OCI-LY3 (cell line): Measurements from ENCODE around the gene LCE1C.

Experiments
- CTCF ChIP-seq: fragments of 200-600, 300-600 bp; sonication (generic); IDR thresholded peaks from 2 replicates; pipeline ENCODE4 v1.5.1; 2014; ENCODE audit warnings: antibody characterized with exemption, low read length, low read depth
- EZH2phosphoT487 ChIP-seq: fragments of 200-600 bp; shearing (Covaris generic); IDR thresholded peaks from 2 replicates; pipeline ENCODE4 v1.6.1; 2018; ENCODE audit warnings: antibody characterized with exemption, mixed run types, low read depth

GRCh38 chr1:152768847-152769533 is 37.5 kb downstream of the LCE1C start:
- TF ChIP-seq CTCF: no peak
- no peak for TF ChIP-seq EZH2phosphoT487
